G401.6 (cell line): ENCODE results near the gene KLK3.
A peak's percentile ranks its signal among the peaks of the same experiment; 100 is the strongest.
"Not testable (repeated sequence)": the region's sequence is repeated elsewhere in the genome, so short reads cannot be mapped to it uniquely, and the experiment has no call there.

Source experiments
- FAIRE-seq: peaks from 2 replicates; lab custom pipeline; 2012; peaks lifted over from hg19 to GRCh38; lab: Jason Lieb, UNC

Gene KLK3

GRCh38 chr19:50854636-50855410 lies at the start of gene KLK3:
Gene KLK3 (plus strand): TSS chr19:50854915. CDS start chr19:50854956, 41 bp downstream.
- FAIRE-seq = no peak

- FAIRE-seq = no peak
Measured at GRCh38 chr19:50808856-50809255, 45.9 kb upstream of the KLK3 start.

GRCh38 chr19:50811622-50812238 lies 43.0 kb upstream of the KLK3 start:
- not testable (repeated sequence) for FAIRE-seq

GRCh38 chr19:50812474-50812873 lies 42.2 kb upstream of the KLK3 start:
- no peak for FAIRE-seq

- FAIRE-seq = no peak
Measured at GRCh38 chr19:50814883-50815282, 39.8 kb upstream of the KLK3 start.

GRCh38 chr19:50815439-50815838 lies 39.3 kb upstream of the KLK3 start:
- no peak for FAIRE-seq

- peak; percentile 31 for FAIRE-seq
Measured at GRCh38 chr19:50817941-50818858, 36.5 kb upstream of the KLK3 start.

GRCh38 chr19:50818859-50819472 lies 35.7 kb upstream of the KLK3 start:
- FAIRE-seq = no peak

GRCh38 chr19:50819636-50820035 lies 35.1 kb upstream of the KLK3 start:
- FAIRE-seq = no peak

- FAIRE-seq = no peak
Measured at GRCh38 chr19:50820086-50820485, 34.6 kb upstream of the KLK3 start.

- FAIRE-seq = no peak
Measured at GRCh38 chr19:50820549-50821247, 34.0 kb upstream of the KLK3 start.

GRCh38 chr19:50821248-50821612 lies 33.5 kb upstream of the KLK3 start:
- no peak for FAIRE-seq

GRCh38 chr19:50821622-50822021 lies 33.1 kb upstream of the KLK3 start:
- FAIRE-seq = no peak

GRCh38 chr19:50822661-50823208 lies 32.0 kb upstream of the KLK3 start:
- no peak for FAIRE-seq

GRCh38 chr19:50823389-50824042 lies 31.2 kb upstream of the KLK3 start, which contains the start of gene KLK1:
Gene KLK1 (minus strand): TSS chr19:50823787. CDS start chr19:50823748, 39 bp downstream.
- FAIRE-seq = no peak

- no peak for FAIRE-seq
Measured at GRCh38 chr19:50826492-50827240, 28.0 kb upstream of the KLK3 start.

GRCh38 chr19:50827476-50827875 lies 27.2 kb upstream of the KLK3 start:
- no peak for FAIRE-seq

- FAIRE-seq = no peak
Measured at GRCh38 chr19:50829801-50830200, 24.9 kb upstream of the KLK3 start.

- FAIRE-seq = no peak
Measured at GRCh38 chr19:50830266-50831025, 24.3 kb upstream of the KLK3 start.
